IPS DF 4.7 (cell line): ENCODE results near the gene NECAP2.
"Not testable (repeated sequence)": the region's sequence is repeated elsewhere in the genome, so short reads cannot be mapped to it uniquely, and the experiment has no call there.

Experiments
- DNase-seq: peaks from one replicate; pipeline ENCODE4 v3.0.0-alpha.2; 2013; ENCODE audit warnings: low spot score; ENCODE audit errors: extremely low read depth

NECAP2 gene

DNA sequence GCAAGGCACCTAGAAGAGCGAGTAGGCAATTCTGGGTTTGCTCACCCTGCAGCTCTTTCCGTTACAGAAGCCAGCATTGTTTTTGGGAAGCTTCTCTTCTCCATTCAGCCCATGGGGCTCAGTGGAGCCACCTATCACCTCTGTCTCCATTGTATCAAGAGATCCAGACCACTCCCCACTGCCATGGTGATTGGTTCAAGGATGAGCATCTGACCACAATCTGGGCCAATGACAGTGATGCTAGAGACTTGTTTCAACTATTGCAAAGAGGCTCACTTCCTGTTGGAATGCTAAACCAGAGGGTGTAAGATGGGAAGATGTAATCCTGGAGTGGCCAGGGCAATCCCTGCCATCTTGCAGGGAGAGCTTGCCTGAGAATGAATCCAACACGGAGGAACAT is 9.9 kb upstream of the NECAP2 start:
- DNase-seq = peak; percentile 33

DNA sequence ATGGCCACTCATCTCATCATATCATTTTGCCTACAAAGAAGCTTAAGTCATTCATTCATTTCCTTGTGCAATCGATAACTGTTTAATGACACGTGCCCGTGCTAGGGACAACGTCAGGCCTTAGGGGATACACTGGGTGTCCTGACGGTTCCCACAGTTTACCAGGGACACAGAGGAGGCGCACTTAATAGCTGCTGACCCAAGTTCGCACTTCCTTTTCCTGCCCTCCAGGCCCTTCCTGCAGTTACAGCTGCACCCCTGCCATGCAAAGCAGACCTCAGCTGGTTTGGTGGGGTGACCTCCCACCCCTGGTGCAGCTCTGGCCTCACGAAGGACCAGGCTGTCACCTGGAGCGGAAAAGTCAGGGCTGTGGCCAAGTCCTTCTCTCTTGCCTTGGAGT is 7.5 kb upstream of the NECAP2 start:
- DNase-seq = no peak

DNA sequence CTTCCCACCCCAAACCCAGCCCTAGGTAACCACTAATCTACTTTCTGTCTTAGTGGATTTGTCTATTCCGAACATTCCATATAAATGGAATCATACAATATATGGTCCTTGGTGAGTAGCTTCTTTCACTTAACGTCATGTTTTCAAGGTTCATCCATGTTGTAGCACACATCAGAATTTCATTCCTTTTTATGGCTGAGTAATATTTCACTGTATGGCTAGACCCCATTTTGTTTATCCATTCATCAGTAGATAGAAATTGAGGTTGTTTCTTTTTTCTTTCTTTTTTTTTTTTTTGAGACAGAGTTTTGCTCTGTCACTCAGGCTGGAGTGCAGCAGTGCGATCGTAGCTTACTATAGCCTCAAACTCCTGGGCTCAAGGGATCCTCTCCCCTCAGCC is 6.5 kb upstream of the NECAP2 start:
- no peak for DNase-seq

DNA sequence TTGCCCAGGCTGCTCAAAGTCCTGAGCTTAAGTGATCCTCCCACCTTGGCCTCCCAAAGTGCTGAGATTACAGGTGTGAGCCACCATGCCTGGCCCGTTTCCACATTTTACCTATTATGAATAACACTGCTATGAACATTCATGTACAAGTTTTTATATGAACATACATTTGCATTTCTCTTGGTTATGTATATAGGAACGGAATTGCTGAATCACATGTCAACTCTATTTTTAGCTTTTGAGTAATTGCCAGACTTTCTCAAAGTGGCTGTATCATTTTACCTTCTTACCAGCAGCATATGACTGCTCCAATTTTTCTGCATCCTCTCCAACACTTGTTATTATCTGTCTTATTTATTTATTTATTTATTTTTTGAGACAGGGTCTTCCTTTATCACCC is 6.0 kb upstream of the NECAP2 start:
- no peak for DNase-seq

DNA sequence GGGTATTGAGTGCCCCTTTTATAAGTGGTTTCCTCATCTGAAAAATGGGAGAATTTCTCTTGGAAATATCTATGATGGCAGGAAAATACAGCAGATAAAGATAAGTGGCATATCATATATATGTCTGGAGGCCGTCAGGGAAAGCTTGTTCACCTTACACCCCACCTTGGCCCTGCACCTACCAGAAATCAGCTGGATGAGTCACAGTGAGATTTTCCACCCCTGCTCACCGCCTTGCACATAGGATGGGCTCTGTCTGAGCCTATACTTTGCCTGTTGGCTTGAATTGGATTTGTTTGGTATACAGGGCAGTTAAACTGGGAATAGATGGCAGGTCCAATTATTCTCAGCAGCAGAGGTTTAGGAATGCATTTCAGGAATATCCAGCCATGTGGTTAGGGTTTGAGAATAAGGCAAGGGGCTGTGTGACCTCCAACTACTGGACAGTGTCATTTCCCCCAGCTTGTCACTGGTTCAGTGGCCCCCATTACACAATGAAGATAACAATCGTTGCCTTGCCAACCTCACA is 3.5 kb upstream of the NECAP2 start, which contains the start of gene SPATA21:
SPATA21 (minus strand) TSS at position 479 of the 529 bp plus-strand sequence. CDS start 6,053 bp downstream, outside the sequence.
- DNase-seq = no peak

DNA sequence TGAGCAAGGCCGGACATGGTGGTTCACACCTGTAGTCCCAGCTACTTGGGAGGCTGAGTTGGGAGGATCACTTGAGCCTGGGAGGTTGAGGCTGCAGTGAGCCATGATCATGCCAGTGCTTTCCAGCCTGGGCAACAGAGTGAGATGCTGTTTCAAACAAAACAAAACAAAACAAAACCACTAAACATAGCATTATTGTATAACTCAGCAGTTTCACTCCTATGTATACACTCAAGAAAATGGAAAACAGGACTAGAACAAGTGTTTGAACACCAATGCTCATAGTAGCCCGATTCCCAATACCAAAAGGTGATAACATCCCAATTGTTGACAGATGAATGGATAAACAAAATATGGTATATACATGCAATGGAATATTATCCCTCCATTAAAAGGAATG is 2.0 kb upstream of the NECAP2 start:
- no peak for DNase-seq

DNA sequence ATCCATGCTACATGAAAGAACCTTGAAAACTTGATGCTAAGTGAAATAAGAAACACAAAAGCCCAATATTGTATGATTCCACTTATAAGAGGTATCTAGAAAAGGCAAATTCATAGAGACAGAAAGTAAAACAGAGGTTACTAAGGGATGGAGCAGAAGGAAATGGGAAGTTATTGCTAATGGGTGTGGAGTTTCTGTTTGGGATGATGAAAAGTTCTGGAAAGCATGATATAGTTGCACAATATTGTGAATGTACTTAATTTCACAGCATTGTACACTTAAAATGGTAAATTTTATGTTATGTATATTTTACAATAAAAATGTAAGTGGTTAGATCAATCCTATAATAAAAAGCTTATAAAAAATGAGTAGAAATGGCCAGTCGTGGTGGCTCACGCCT is 1.6 kb upstream of the NECAP2 start:
- DNase-seq = no peak

DNA sequence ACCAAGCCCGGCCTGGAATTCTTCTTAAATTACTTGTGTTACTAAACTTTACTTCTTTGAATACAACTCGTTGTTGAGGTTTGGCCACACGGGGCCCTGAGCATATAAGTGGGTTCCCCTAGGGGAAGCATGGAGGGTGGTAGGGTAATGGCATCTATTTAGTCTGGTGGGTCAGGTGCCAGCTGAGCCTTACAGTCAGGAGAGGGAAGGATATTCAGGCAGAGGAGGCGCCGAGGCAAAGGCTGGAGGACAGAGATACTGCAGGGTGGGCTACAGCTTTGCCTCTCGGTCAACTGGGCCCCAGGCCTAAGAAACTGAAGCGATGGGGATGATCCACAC is 424 bp upstream of the NECAP2 start:
- peak; percentile 9 for DNase-seq

DNA sequence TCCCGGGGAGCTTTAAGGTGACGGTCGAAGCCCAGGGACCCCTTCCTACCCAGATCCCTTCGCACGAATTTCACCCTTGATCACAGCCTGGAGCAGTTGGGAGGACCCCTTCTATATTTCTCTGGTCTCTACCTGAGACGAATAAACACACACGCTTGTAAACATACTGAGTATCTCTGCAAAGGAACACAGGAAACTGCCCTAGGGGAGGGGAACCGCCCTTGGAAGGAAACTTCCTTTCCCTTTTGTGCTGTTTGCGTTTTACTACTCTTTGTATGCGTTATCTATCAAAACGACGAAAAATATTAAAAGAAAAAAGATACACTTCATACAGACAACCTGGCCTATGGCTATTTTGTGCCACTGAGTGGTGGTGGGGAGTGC is 750 bp downstream of the NECAP2 start:
- DNase-seq = no peak

DNA sequence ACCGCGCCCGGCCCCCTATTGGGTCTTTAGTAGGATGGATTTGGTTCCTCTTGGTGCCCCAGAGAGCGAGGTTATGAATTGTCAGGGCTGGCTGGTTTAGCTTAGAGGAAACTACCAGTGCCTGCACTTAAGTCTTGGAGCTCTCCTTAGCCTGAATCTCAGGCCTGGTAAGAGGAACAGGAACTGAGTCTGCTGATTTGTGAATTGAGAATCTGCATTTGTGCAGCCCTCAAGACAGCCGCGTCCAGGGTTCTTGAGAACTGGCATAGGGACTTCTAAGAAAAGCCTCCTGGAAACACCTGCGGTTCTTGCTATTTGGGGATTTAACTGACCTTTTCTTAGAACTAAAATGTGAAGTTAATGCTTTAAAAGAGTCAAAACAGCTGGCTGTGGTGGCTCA is 1.7 kb downstream of the NECAP2 start:
- DNase-seq = no peak

DNA sequence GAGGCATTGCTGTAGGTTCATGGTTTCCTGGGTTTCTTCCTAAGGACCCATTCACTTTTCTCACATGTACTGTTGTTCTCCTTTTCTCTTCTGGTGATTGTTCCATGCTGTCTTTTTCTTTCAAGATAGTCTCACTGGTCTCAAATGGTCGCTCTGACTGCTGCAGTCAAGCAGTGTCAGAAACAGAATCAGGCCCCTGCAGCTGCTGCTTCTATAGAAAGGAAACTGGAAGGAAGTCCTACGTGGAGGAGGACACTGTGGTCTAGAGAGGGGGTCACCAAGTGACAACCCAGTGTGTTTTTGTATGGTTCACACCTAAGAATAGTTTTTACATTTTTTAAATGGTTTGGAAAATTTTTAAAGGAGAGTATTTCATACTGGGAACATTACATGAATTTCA is 2.4 kb downstream of the NECAP2 start:
- DNase-seq = no peak

DNA sequence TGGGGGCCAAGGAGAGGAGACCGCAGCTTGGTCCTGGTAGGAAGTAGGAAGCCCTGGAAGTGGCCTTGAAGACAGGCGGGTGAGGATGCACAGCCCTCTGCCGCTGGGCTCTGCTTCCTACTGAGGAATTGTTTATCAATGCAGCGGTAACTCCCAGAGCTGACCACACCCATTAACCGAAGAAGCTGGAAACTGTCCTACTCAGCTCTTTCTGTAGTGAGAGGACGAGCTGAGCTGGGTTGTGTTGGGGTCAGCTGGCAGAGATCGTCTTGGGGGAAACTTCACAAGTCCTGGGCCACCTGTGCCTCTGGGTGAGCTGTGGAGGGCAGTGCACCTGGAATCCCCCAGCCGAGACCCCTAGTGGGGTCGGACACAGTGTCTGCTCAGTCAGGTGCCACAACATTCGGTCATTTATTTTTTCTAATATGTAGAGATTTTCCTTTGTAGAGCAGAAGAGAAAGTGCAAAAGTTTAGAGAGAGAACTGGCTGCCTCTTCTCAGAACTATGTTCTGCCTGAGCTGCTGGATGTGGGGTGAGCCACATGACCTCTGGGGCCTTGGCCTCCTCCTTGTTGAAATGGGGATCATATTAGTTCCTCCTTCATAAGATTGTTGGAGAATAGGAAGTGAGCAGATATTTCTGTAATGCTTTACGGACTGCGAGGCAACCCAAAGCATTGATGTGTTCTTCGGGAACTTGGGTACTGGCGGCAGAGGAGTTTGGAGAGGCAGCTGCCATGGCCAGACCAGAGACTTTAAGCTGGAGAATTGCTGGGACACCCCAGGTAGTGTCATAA is 3.6 kb downstream of the NECAP2 start:
- no peak for DNase-seq

DNA sequence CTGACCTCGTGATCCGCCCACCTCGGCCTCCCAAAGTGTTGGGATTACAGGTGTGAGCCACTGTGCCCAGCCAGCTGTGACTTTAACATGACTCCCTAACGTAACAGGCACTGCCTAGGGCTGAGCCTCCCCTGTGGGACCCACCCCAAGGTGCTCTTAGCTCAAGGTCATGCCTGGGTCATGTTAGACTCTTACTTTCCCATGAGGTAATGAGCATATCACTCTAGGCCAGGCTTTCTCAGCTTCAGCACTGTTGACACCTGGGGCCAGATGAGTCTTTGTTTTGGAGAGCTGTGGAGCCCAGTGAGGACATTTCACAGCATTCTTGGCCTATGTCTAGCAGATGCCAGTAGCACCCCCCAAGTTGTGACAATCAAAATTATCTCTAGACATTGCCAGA is 4.5 kb downstream of the NECAP2 start:
- no peak for DNase-seq

DNA sequence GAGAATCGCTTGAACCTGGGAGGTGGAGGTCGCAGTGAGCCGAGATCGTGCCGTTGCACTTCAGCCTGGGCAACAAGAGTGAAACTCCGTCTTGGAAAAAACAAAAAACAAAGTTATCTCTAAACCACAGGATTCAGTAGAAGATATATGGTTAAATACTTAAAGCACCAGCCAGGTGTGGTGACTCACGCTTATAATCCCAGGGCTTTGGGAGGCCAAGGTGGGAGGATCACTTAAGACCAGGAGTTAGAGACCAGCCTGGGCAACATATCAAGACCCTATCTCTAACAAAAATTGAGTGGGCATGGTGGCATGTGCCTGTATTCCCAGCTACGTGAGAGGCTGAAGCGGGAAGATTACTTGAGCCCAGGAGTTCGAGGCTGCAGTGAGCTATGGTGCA is 5.6 kb downstream of the NECAP2 start:
- no peak for DNase-seq

DNA sequence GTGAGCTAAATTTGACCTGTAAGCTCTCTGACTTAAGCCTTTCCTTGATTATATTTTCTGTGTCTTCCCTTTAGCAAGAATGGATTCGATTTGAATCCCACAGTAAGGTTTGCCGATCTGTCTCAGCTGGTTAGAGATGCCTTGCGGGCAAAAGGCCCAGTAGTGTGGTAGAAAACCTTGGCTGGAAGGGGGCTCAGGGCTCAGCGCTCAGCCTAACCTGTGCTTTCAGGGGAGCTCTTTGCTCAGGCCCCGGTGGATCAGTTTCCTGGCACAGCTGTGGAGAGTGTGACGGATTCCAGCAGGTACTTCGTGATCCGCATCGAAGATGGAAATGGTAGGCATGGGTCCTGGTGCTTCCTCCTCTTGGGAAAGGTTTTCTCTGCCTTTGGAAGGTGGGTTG is 7.1 kb downstream of the NECAP2 start:
- DNase-seq = no peak

DNA sequence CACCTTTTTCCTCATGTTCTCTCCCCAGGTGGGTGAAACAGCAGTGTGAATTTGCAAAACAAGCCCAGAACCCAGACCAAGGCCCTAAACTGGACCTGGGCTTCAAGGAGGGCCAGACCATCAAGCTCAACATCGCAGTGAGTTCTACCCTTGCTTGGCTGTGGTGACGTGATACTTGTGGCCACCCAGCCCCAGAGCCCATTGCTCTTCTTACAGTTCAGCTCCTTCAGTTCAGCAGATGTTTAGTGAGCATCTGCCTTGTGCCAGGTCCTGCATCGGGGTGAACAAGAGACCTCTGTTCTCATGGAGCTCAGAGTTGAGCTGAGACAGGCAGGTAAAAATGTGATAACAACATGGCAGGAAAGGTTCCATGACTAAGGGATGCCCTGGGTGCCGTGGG is 8.5 kb downstream of the NECAP2 start:
- DNase-seq = no peak

DNA sequence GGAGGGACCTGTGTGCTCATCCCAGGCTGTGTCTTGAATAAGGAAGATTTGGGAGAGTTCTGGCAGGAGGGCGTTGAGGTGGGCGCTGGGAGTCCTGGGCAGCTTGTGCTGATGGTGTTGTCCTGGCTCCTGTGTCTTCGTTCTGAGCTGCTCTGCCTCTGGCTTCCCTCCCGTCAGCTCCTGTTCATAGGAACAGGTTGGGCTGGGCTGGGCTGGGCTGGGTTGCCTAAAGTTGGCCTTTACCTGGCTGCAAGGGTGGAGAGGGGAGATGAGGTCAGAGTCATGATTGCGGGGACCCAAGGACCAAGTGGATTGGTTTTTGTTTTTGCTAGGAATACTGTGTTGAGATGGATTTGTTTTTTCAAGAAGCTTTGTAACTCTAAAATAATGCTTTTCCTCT is 9.1 kb downstream of the NECAP2 start:
- DNase-seq = no peak

DNA sequence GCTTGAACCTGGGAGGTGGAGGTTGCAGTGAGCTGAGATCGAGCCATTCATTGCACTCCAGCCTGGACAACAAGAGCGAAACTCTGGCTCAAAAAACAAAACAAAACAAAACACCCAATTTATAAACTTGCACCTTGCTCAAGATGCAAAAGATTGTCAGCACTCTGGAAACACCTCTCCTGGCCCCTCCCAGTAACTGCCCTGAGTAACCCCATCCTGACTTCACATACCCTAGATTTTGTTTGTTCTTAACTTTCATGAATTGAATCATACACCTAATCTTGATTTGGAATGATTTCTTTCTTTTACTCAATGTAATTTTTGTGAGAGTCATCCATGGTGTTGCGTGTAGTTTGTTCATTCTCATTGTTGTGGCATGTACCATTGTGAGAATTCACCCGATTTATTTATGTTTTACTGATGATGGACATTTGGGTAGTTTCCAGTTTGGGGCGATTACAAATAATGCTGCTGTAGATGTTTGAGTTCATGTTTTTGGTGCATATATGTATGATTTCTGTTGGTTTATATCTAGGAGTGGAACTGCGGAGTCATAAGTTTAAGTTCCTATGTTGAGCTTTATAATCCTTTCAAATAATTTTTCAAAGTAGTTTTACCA is 10.4 kb downstream of the NECAP2 start:
- DNase-seq = no peak

DNA sequence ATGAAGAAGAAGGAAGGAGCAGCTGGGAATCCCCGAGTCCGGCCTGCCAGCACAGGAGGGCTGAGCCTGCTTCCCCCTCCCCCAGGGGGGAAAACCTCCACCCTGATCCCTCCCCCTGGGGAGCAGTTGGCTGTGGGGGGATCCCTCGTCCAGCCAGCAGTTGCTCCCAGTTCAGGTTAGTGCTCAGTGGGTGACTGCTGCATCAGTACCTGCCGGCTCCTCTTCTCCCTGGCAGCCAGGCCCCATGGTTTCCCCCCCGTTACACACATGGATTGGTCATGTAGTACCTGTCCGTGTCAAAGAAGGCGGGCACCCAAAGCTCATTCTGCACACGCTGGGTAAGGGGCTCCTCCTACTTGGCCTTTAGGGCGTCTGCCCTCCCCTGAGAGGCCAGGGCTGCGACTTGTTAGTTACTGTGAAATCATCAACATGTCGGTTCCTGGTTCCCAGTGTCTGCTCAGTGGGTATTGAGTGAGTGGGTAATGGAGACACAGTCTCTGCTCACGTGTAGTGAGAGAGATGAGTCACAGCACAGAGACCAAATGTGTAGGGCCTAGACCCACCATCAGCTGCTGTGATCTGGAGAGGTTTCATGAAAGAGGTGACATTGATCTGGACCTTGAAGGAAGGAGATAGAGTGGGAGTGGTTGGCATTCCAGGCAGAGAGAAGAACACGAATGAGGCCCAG is 11.5 kb downstream of the NECAP2 start:
- DNase-seq = no peak

DNA sequence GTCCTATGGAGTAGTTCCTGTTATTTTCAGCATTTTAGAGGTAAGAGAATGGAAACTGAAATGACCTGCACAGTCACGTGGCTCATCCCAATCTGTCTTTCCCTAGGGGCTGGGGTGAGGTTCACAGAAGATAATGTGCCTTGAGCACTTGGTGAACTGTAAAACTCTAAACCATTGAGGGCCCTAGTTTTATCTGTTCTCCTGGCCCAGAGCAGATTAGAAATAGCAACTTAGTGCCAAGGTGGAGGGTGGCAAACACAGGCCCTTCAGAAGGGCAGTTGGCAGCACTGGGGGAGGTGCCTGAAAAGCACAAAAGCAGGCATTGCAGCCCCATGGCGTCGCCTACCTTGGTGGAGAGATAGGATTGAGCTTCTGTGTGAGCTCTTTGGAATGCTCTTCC is 14.4 kb downstream of the NECAP2 start:
- not testable (repeated sequence) for DNase-seq

DNA sequence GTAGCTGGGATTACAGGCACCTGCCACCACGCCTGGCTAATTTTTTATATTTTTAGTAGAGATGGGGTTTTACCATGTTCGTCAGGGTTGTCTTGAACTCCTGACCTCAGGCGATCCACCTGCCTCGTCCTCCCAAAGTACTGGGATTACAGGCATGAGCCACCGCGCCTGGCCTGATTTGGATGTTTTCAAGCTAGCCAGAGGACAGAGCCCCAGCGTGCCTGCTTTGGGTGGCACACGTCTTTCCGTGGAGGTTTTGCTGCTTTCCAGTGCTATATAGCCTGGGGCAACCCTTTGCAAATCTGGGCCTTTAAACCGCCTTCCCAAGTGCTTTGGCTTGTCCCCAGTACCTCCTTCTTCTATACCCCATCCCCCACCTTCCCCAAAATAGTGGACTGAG is 15.6 kb downstream of the NECAP2 start:
- not testable (repeated sequence) for DNase-seq

DNA sequence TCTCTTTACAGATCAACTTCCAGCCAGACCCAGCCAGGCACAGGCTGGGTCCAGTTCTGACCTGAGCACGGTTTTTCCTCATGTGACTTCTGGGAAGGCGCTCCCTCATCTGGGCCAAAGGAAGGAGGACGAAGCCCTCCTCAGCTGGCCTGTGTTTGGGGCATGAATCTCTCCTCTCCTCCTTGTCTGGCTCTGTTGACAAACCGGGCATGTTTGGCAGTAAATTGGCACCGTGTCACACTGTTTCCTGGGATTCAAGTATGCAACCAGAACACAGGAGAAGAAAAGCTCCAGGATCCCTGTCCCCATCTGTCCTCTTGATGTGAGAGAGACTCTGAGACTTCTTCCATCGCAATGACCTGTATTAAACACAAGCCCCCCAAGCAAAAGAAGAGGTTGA is 18.3 kb downstream of the NECAP2 start:
- DNase-seq = no peak
